Ramos (cell line): ENCODE data around the gene NFYC.

ENCODE experiments used
- in situ Hi-C: fragments of 300-500 bp; cut with MboI; formaldehyde crosslinking; loops from one replicate; pipeline ENCODE4 v1.14.3; 2022; ENCODE audit warnings: low sequenced_read_pairs; ENCODE audit not compliant: unreplicated experiment

The NFYC gene

GRCh38 chr1:40755067-40755466 is 63.6 kb downstream of the NFYC start:
- in situ Hi-C loops: no loop called here

GRCh38 chr1:40756523-40756922 is 65.0 kb downstream of the NFYC start:
- in situ Hi-C loops: no loop called here

GRCh38 chr1:40757084-40757483 is 65.6 kb downstream of the NFYC start:
- in situ Hi-C loops: no loop called here

- in situ Hi-C loops: no loop called here
Measured at GRCh38 chr1:40758004-40758403, 66.5 kb downstream of the NFYC start.

GRCh38 chr1:40758578-40759343 is 67.3 kb downstream of the NFYC start:
- in situ Hi-C loops: no loop called here

- in situ Hi-C loops: no loop called here
Measured at GRCh38 chr1:40760984-40761383, 69.5 kb downstream of the NFYC start.

GRCh38 chr1:40762144-40762923 is 70.8 kb downstream of the NFYC start:
- in situ Hi-C loops: no loop called here

GRCh38 chr1:40763742-40764532 is 72.4 kb downstream of the NFYC start:
- in situ Hi-C loops: no loop called here

GRCh38 chr1:40764981-40765380 is 73.5 kb downstream of the NFYC start:
- in situ Hi-C loops: no loop called here

- in situ Hi-C loops: no loop called here
Measured at GRCh38 chr1:40766017-40766416, 74.5 kb downstream of the NFYC start.

- in situ Hi-C loops: no loop called here
Measured at GRCh38 chr1:40766560-40766959, 75.1 kb downstream of the NFYC start.

- in situ Hi-C loops: no loop called here
Measured at GRCh38 chr1:40768146-40768990, 76.9 kb downstream of the NFYC start.

- in situ Hi-C loops: no loop called here
Measured at GRCh38 chr1:40769815-40770214, 78.3 kb downstream of the NFYC start.

- in situ Hi-C loops: no loop called here
Measured at GRCh38 chr1:40770296-40771070, 79.0 kb downstream of the NFYC start.

- in situ Hi-C loops: no loop called here
Measured at GRCh38 chr1:40772146-40772955, 80.8 kb downstream of the NFYC start.

- in situ Hi-C loops: no loop called here
Measured at GRCh38 chr1:40773748-40774265, 82.3 kb downstream of the NFYC start.

GRCh38 chr1:40774266-40774998 is 82.9 kb downstream of the NFYC start:
- in situ Hi-C loops: no loop called here
